Transverse colon (tissue), 4 donors: ENCODE results near the gene SMARCD1. TPM values are rescaled to one million over a fixed set of nuclear protein-coding genes. Genes with fewer than 3 reads are reported as not detected.

Source experiments
- DNase-seq: peaks from one replicate; pipeline ENCODE4 v3.0.0-alpha.2; 2019
- H3K27ac ChIP-seq, 4 donors: fragments of 200-600 bp; sonication (generic); 2 replicates each; pipeline ENCODE4 v1.5.1; 2016 to 2018; ENCODE audit warnings: inconsistent platforms in 4 of 4
- H3K27me3 ChIP-seq: fragments of 200-600 bp; sonication (generic); 2 replicates; pipeline ENCODE4 v1.5.1; 2017; ENCODE audit warnings: inconsistent platforms
- H3K36me3 ChIP-seq, 4 donors: fragments of 200-600 bp; sonication (generic); 2 replicates each; pipeline ENCODE4 v1.5.1; 2017 to 2019; ENCODE audit warnings: inconsistent platforms in 4 of 4
- H3K4me1 ChIP-seq, 4 donors: fragments of 200-600 bp; sonication (generic); 2 replicates each; pipeline ENCODE4 v1.5.1; 2017 to 2020; ENCODE audit warnings: inconsistent platforms in 4 of 4
- H3K4me3 ChIP-seq, 4 donors: fragments of 200-600 bp; sonication (generic); 1 replicate in 1 of 4; 2 replicates in 3 of 4; pipeline versions ENCODE4 v1.5.1 to v1.6.1; 2017 to 2019; ENCODE audit warnings: inconsistent platforms in 4 of 4
- H3K9me3 ChIP-seq, 2 donors: fragments of 200-600 bp; sonication (generic); 2 replicates each; pipeline ENCODE4 v1.5.1; 2017 to 2019; ENCODE audit warnings: inconsistent platforms in 2 of 2
- CTCF ChIP-seq, 5 experiments: fragments of 200-600 bp in 3 of 5; fragments of 450-650 bp in 2 of 5; sonication (generic) in 3 of 5; IDR thresholded peaks; 1 replicate in 2 of 5; 2 replicates in 3 of 5; pipeline ENCODE4 v1.5.1; 2016 to 2017; ENCODE audit warnings: antibody characterized with exemption in 5 of 5, inconsistent platforms in 3 of 5, mild to moderate bottlenecking in 2 of 5, moderate library complexity in 1 of 5
- EP300 ChIP-seq: sonication (generic); formaldehyde crosslinking; IDR thresholded peaks from one replicate; pipeline ENCODE4 v1.6.1; 2017; ENCODE audit warnings: antibody characterized with exemption, low read depth
- POLR2A ChIP-seq: fragments of 450-650 bp; IDR thresholded peaks from one replicate; pipeline ENCODE4 v1.6.1; 2016; ENCODE audit warnings: antibody characterized with exemption, mild to moderate bottlenecking, moderate library complexity
- POLR2AphosphoS5 ChIP-seq, 3 donors: sonication (generic); formaldehyde crosslinking; IDR thresholded peaks; one replicate each; pipeline ENCODE4 v1.6.1; 2016; ENCODE audit warnings: antibody characterized with exemption in 3 of 3
- WGBS, 2 donors: methylation state at CpG; one replicate each; pipeline ENCODE4 v1.1.5; 2018; ENCODE audit warnings: low coverage in 1 of 2; 5-methylcytosine and 5-hydroxymethylcytosine counted together
- in situ Hi-C, 4 donors: fragments of 200-750 bp; cut with MboI; loops; one replicate each; pipeline versions ENCODE4 v1.15.0 to v1.15.1; 2017; ENCODE audit warnings: low sequenced_read_pairs in 3 of 4, low pct_ligation_motif_present in 1 of 4, low pct_unique_long_range_greater_than_20kb in 1 of 4
- intact Hi-C: fragments of 100-400 bp; cut with DNase I; formaldehyde crosslinking; loops from one replicate; pipeline ENCODE4 v1.15.1; 2023; ENCODE audit warnings: low total_unique reads
- total RNA-seq, 4 donors: library from RNA; depleted of rRNA; stranded (reverse); fragments of >200 nt; gene quantifications; one replicate each; pipeline ENCODE4 v1.1.0, GENCODE V29; 2016

The SMARCD1 gene
- total RNA-seq, 4 donors from 2014 or later = 23.7 to 52.4 (median 40.4) TPM

GRCh38 chr12:50109319-50109718 is 24.2 kb downstream of the SMARCD1 start:
- H3K4me3 ChIP-seq = no peak overlapping the region
- 80 to 95% methylated on average over 2 of the region's 3 CpGs for WGBS, 2 donors
- no peaks in the 10 kb centered on the region for H3K27me3 ChIP-seq
- H3K9me3 ChIP-seq = no peaks in the 10 kb centered on the region
- no peak for TF ChIP-seq POLR2A
- DNase-seq = no peak
- intact Hi-C loops (loop anchor here (10.0 kb wide), 1 partner anchor 65 kb away; no protein-coding TSS in a partner anchor), in situ Hi-C loops (no loop called here)
- peaks cover 37 to 50% (median 46%) of the 10 kb centered on the region in 4 donors for H3K4me1 ChIP-seq
- H3K27ac ChIP-seq = peak overlapping the region; percentile 87 to 97 (median 93)
- no peaks in the 10 kb centered on the region for H3K36me3 ChIP-seq

DNA sequence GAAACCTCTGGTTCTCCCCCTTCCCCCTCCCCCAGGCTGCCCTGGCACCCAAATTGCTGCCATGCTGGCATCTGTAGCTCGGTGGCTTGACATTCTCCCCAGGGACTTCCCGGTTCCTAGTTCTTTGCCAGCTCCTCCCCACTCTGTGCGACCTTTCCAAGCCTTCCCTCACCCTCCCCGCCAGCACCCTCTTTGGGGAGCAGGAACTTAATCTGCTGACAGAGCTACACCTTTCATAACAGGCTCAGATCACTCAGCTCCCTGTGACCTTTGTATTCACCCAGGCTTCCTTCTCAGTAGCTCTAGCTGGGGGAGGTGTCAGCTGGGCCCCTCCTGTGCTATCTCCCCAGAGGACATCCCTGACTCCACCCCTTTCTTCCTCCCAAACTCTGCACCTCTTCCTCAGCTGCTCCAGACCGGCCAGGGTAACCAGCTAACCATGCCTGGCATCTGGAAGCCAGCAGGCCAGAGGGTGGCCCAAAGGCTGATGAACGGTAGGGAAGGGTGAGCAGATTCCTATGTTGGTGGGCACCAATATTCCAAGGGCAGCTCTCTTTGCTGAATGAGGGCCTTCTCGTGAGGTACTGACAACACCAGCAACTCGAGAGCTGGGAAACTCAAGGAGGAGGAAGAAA is 25.1 kb downstream of the SMARCD1 start:
- 23% methylated on average over 8 of the region's 8 CpGs; no CpG with 5 or more reads in 1 of the 2 donors for WGBS, 2 donors
- H3K9me3 ChIP-seq = no peaks in the 10 kb centered on the region
- peak overlapping the region in 2 of 4 donors; percentile 8 to 33 for H3K4me3 ChIP-seq
- peak overlapping the region; percentile 87 to 97 (median 93) for H3K27ac ChIP-seq
- in situ Hi-C loops (loop anchor here in 1 of 4 donors (10.0 kb wide), 1 partner anchor 55 kb away; the partner anchor contains the start of gene CERS5), intact Hi-C loops (no loop called here)
- H3K36me3 ChIP-seq = no peaks in the 10 kb centered on the region
- no peaks in the 10 kb centered on the region for H3K27me3 ChIP-seq
- TF ChIP-seq EP300 (no peak), POLR2AphosphoS5 (IDR thresholded peaks at IDR 0.05) (peak in 2 of 3 donors; percentile 28 to 41)
- peak; percentile 78 for DNase-seq
- H3K4me1 ChIP-seq = peaks cover 31 to 43% (median 40%) of the 10 kb centered on the region in 4 donors

DNA sequence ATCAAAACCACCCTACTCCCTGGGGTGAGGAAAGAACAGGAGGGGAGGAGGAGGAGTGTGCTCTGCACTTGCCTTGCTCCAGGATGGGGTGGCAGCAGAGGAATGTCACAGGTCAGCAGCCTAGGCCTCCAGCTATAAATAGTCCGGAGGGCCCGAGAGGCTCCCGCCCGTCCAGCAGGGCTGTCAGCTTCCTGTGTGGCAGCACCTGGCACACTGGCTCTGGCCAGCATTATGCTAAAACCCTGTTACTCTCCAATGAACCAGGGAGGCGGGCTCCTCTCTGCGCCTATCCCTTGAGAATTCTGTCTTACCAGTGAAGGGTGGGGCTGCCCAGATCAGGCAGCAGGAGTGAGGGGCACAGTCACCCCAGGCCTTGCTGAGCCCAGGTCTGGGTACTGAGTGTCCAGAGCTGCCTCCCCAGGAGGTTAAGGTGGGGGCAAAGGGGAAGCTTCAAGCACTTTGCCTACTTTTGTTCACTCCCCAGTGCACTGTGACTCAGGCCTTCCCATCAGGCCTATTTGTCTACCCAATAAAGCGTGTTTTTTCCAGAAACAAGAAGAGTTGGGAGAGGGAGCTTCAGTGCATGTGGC is 25.7 kb downstream of the SMARCD1 start:
- Histone ChIP-seq H3K27ac (peak overlapping the region; percentile 87 to 97 (median 93)), H3K4me1 (peaks cover 31 to 43% (median 40%) of the 10 kb centered on the region in 4 donors), H3K4me3 (peak overlapping the region in 2 of 4 donors; percentile 8 to 33), H3K9me3 (no peaks in the 10 kb centered on the region), H3K36me3 (no peaks in the 10 kb centered on the region), H3K27me3 (no peaks in the 10 kb centered on the region)
- peak; percentile 73 for DNase-seq
- in situ Hi-C loops (loop anchor here in 1 of 4 donors (10.0 kb wide), 1 partner anchor 54 kb away; the partner anchor contains the start of gene CERS5), intact Hi-C loops (no loop called here)
- 27 to 61% methylated on average over 3 to 7 of the region's 7 CpGs for WGBS, 2 donors
- TF ChIP-seq POLR2A = peak; percentile 58
- no peak for TF ChIP-seq CTCF (IDR thresholded peaks at IDR 0.05)
- peak in 1 of 3 donors; percentile 15 for TF ChIP-seq POLR2AphosphoS5 (IDR thresholded peaks at IDR 0.05)

DNA sequence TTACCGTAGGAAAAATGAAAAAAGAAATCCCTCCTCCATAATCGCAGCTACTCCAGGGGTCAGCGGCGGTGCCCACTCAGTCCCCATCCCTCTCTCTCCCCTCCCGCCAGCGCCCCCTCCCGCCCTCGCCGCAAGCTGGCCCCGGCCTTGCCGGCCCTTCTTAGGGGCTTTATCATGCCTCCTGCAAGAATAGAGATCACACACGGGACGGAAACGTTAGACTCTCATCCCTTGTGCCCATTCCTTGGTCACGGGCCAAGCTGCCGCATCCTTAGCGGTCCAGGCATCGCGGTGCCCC is 26.2 kb downstream of the SMARCD1 start:
- WGBS, 2 donors = 21% methylated on average over 19 of the region's 19 CpGs; no CpG with 5 or more reads in 1 of the 2 donors
- in situ Hi-C loops (loop anchor here in 1 of 4 donors (10.0 kb wide), 1 partner anchor 53 kb away; the partner anchor contains the start of gene CERS5), intact Hi-C loops (no loop called here)
- H3K27ac ChIP-seq = peak overlapping the region; percentile 87 to 97 (median 93)
- TF ChIP-seq EP300 (no peak), POLR2AphosphoS5 (IDR thresholded peaks at IDR 0.05) (no peak), POLR2A (no peak), CTCF (IDR thresholded peaks at IDR 0.05) (no peak)
- no peaks in the 10 kb centered on the region for H3K27me3 ChIP-seq
- H3K9me3 ChIP-seq = no peaks in the 10 kb centered on the region
- no peaks in the 10 kb centered on the region for H3K36me3 ChIP-seq
- peaks cover 31 to 43% (median 40%) of the 10 kb centered on the region in 4 donors for H3K4me1 ChIP-seq
- DNase-seq = no peak
- peak overlapping the region in 2 of 4 donors; percentile 33 to 77 for H3K4me3 ChIP-seq
